Erythroblast (primary cell): ENCODE measurements around the gene GLT8D1.

Experiments used
- GATA1 ChIP-seq: IDR thresholded peaks from 2 replicates; pipeline ENCODE4 v1.6.1; 2011; ENCODE audit warnings: low read depth, mild to moderate bottlenecking, control low read depth, low read length, moderate library complexity
- POLR2A ChIP-seq: IDR thresholded peaks from 2 replicates; pipeline ENCODE4 v1.6.1; 2011; ENCODE audit warnings: mild to moderate bottlenecking, low read length

DNA sequence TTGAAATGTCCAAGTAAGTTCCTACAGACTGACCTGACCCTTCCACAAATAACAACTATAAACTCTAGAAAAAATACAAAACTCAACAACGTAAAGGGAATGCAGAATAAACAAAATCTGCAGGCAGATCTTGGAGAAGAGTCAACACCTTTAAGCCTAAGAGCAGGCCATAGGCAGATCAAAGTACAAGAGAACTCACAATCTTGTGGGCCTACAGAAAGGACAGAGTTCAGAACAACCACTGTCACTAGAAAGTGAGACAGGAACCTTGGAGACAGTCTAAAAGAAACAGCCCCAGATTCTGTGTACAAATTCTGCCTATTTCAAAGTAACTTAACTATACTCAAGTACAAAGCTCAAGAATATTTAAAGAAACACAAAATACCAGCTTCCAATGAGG, 34.1 kb upstream of the GLT8D1 start:
- TF ChIP-seq POLR2A, result no peak
- TF ChIP-seq GATA1, result no peak
